HPDE6-E6E7 (cell line): ENCODE measurements around the gene FAM78A.

Experiments
- DNase-seq: peaks from one replicate; pipeline ENCODE4 v3.0.0; 2011; ENCODE audit warnings: missing footprints; ENCODE audit errors: extremely low spot score

The FAM78A gene

GRCh38 chr9:131276094-131276888, at the start of gene FAM78A:
FAM78A (minus strand) TSS chr9:131276510; CDS start chr9:131276179, 331 bp downstream.
- DNase-seq: no peak

GRCh38 chr9:131324736-131325679, 48.7 kb upstream of the FAM78A start:
- no peak for DNase-seq

DNA sequence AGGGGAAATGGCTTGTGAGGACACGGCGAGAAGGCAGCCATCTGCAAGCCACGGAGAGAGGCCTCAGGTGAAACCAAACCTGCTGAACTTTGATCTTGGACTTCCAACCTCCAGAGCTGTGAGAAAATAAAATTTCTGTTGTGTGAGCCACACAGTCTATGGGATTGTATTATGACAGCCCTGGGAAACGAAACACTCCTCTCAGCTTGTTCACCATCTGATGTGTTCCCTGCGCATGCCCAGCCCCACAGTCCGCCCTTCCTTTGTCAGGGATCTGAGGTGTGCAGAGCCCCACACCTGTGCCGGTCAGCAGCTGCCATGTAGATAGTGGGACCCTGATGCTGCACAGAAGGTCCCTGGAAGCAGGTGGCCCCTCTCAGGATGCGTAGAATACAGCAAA, 47.3 kb upstream of the FAM78A start:
- no peak for DNase-seq

- no peak for DNase-seq
Measured at GRCh38 chr9:131320031-131320685, 43.8 kb upstream of the FAM78A start.

DNA sequence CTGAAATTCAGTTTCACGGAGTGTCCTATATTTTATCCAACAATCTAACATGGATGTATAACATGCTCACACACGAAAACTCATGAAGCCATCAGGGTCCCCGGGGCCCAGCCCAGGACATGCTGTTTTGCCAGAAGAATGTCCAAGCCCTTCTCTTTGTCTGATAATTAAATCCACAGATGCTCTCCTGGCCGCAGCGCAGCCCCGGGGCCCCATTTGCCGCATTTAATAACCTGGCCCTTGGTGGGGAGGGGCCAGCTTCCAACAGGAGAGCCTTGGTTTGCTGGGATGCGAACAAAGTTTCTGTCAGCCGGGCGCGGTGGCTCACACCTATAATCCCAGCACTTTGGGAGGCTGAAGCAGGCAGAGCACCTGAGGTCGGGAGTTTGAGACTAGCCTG, 43.2 kb upstream of the FAM78A start:
- DNase-seq: no peak

GRCh38 chr9:131318231-131319085, 42.1 kb upstream of the FAM78A start:
- no peak for DNase-seq

- DNase-seq: no peak
Measured at GRCh38 chr9:131312822-131313770, 36.8 kb upstream of the FAM78A start.

DNA sequence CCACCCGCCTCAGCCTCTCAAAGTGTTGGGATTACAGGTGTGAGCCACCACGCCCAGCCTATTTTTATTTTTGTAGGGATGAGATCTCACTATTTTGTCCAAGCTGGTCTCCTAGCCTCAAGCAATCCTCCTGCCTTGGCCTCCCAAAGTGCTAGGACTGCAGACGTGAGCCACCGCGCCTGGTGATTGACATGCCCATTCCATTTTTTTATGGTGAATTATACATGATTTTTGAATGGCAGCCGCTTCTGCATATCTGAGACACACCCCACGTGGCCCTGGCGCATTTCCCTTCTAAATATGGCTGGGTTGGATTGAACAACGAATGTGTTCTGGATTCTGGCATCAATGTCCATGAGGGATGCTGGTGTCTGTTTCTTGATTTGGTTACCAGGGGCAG, 35.9 kb upstream of the FAM78A start:
- DNase-seq: no peak

GRCh38 chr9:131310833-131311554, 34.7 kb upstream of the FAM78A start:
- DNase-seq: no peak

DNA sequence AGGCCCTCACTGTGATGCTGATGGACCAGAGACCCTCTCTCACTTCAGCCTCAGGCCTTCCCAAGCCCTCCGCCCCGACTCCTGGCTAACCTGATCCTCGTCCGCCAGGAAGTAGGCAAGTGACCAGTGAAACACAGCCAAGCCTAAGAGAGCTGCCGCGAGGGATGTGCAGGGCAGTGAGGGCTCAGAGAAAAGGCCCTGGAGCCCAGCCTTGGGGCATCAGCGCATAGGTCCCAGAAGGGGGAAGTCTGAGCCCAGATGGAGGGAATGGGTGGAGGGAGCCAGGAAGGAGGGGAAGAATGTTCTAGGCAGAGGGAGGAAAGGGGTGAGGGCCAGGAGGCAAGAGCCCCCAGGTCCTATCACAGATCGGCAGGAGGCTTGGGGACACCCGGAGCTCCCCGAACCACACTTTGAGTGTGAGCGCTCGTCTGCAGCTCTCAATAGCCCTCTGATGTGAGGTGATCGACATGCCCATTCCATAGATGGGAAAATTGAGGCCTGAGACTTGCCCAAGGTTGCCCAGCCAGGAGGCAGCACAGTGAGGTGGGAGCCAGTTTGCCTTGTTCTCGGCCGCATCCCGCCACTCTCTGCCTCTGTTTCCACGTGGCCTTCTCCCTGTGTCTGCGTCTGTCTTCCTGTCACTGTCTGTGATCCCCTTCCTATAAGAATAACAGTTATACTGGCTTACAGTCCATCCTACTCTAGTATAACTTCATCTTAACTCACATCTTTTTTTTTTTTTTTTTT, 33.4 kb upstream of the FAM78A start:
- DNase-seq: no peak

- DNase-seq: no peak
Measured at GRCh38 chr9:131308906-131309529, 32.7 kb upstream of the FAM78A start.

GRCh38 chr9:131308452-131308851, 32.1 kb upstream of the FAM78A start:
- no peak for DNase-seq

DNA sequence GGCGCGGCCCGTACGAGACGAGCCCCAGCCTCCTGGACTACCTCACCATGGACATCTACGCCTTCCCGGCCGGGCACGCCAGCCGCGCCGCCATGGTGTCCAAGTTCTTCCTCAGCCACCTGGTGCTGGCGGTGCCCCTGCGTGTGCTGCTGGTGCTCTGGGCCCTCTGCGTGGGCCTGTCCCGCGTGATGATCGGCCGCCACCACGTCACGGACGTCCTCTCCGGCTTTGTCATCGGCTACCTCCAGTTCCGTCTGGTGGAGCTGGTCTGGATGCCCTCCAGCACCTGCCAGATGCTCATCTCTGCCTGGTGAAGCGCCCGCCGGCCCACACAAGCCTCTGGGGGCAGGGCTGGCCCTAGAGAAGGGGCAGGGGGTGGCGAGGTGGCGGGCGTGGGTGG, 31.7 kb upstream of the FAM78A start:
- DNase-seq: no peak

- no peak for DNase-seq
Measured at GRCh38 chr9:131306397-131307004, 30.2 kb upstream of the FAM78A start.

DNA sequence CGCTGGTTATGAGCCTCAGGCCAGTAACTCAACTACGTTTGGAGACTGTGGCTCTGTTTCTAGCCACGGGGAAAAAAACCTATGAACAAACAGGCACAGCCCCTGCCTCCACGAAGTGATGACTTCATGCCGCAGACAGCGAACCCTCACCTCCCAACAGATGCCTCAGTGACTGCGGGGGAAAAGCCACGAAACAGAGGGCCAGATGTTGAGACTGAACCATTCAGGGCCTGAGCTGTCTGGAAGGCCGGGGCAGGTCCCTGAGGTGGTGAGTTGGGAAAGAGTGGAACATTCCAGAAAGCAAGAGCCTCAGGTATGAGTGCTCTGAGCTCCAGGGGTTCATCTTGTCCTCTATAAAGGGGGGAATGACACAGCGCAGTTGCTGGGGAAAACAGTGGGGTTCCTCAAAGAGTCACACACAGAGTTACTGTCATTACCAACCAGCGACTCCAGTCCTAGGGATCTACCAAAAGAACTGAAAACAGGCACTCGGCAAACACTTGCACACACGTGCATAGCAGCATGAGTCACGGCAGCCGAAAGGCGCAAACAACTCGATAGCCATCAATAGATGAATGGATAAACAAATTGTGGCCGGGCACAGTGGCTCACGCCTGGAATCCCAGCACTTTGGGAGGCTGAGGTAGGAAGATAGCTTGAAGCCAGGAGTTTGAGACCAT, 28.5 kb upstream of the FAM78A start:
- DNase-seq: no peak

DNA sequence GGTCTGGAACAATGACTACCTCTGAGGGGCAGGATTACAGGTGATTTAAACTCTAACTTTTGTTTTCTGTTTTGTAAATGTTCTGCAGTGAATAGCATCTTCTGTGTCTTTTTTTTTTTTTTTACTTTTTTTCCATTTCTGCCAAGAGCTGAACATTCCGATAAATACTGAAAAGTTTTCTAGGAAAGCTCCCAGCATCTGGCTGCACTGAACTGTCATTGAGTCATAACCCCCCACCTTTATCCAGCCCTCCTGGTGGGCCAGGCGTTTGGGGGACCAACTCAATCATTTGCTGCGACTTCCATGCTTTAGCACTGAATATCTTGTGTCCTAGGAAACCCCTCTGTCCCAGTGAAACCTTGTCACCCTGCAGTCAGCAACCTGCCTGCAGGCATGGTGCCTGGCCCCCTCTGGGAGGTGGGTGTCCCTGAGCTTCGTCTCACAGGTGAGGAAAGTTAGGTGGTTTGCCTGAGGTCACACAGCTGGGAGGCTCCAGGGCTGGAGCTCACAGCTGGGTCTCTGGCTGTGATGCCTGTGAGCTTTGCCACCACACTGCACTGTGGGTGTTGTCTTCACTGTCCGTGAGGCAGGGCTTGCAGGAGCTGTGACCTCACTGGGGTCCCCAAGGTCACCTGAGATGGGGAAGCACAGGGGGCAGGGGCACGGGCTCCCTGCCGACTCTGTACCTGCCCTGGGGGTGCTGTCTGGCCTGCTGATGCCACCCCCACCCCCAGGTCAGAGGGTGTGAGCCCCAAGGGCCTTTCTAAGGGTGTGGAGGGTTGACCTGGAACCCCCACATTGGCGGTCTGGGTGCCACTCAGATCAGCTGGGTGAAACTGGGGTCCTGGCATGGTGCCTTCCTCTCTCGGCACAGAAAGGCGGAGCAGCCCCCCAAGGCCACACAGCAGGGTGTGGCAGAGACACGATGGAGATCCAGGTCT, 27.3 kb upstream of the FAM78A start:
- no peak for DNase-seq
